GDM1 (cell line): Measurements from ENCODE around the gene TP53TG3C.
"Not testable (repeated sequence)": the region's sequence is repeated elsewhere in the genome, so short reads cannot be mapped to it uniquely, and the experiment has no call there.

Experiments used
- DNase-seq: peaks from one replicate; lab custom pipeline; 2025; lab: John Stamatoyannopoulos, UW

TP53TG3C gene, protein sequence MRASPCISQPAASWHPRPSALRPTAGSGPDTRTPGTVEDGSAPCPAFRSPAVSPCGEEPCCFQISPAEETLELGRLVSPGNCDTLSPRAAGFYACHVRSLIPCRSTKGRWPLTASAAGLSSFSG

DNA sequence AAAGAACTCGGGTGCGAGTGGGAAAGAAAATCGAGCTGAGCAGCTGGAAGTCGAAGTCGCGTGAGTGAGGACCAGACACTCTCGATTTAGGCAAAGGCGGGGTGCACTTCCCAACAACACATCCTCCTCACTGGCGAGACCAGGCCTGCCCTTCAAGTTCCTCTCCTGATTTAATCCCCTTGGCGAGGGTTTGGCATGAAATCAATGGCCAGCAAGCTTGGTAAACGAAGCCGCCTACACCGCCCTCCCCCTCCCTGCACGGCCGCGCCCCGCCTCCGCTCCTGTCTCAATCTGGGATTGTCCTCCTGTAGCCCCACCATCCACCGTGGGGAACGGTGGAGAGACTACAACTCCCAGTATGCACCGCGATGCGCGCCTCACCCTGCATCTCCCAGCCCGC is at the start of gene TP53TG3C:
TP53TG3C (plus strand) TSS at position 301 of the 400 bp plus-strand sequence; CDS start at position 369, 68 bp downstream.
- not testable (repeated sequence) for DNase-seq
